Endothelial cell of umbilical vein (primary cell): Measurements from ENCODE around the gene LRRC3C. TPM values are rescaled to one million over a fixed set of nuclear protein-coding genes. Genes with fewer than 3 reads are reported as not detected.

Experiments
- BruUV-seq: library from RNA; stranded (reverse); fragments of 400-500 nt; replicated peaks from 2 replicates; lab custom pipeline; 2021; lab: Mats Ljungman, UMichigan
- CTCF ChIA-PET: fragments of 300-600, 350-600 bp; sonication (Branson Sonifier 250); formaldehyde crosslinking; loops from one replicate; lab custom pipeline; 2021; ENCODE audit warnings: antibody characterized with exemption, inconsistent platforms; lab: Charles Lee
- POLR2A ChIA-PET: fragments of 300-600, 350-600 bp; sonication (Branson Sonifier 250); formaldehyde crosslinking; loops from one replicate; lab custom pipeline; 2021; ENCODE audit warnings: antibody characterized with exemption, inconsistent platforms; lab: Charles Lee
- DNase-seq: peaks from one replicate; pipeline ENCODE4 v3.0.0-alpha.2; 2011; ENCODE audit warnings: low read depth, low spot score
- FAIRE-seq: peaks from 2 replicates; lab custom pipeline; 2011; peaks lifted over from hg19 to GRCh38; lab: Jason Lieb, UNC
- H2AFZ ChIP-seq: 2 replicates; pipeline ENCODE4 v1.6.0; 2012; ENCODE audit warnings: low read depth, low read length, control low read depth, inconsistent platforms
- H3K27ac ChIP-seq: 2 replicates; pipeline ENCODE4 v1.5.1; 2011; ENCODE audit warnings: low read depth, mild to moderate bottlenecking, control low read depth, low read length, moderate library complexity; ENCODE audit not compliant: insufficient read depth
- H3K27me3 ChIP-seq, 2 experiments: 2 replicates each; pipeline versions ENCODE4 v1.6.0 to v1.6.1; 2011; ENCODE audit warnings: low read length in 2 of 2, mixed read lengths in 1 of 2; ENCODE audit not compliant: control insufficient read depth in 2 of 2, insufficient read depth in 2 of 2
- H3K36me3 ChIP-seq, 2 experiments: 2 replicates in 1 of 2; 3 replicates in 1 of 2; pipeline ENCODE4 v1.5.1; 2011; ENCODE audit warnings: low read length in 2 of 2, mild to moderate bottlenecking in 1 of 2, moderate library complexity in 1 of 2; ENCODE audit not compliant: control insufficient read depth in 2 of 2, insufficient read depth in 2 of 2; ENCODE audit errors: extremely low read depth in 1 of 2
- H3K4me1 ChIP-seq: 3 replicates; pipeline ENCODE4 v1.5.1; 2011; ENCODE audit warnings: mild to moderate bottlenecking, low read length; ENCODE audit not compliant: control insufficient read depth, insufficient read depth; ENCODE audit errors: extremely low read depth
- H3K4me2 ChIP-seq: 2 replicates; pipeline ENCODE4 v1.6.1; 2011; ENCODE audit warnings: low read length, control low read depth, mixed read lengths; ENCODE audit not compliant: insufficient read depth
- H3K4me3 ChIP-seq, 3 experiments: fragments of 200-600 bp in 1 of 3; sonication (generic), shearing (Covaris generic) in 1 of 3; replicated peaks in 1 of 3; 2 replicates each; pipeline ENCODE4 v1.5.1; 2011 to 2016; ENCODE audit warnings: control low read depth in 3 of 3, low read length in 3 of 3, mild to moderate bottlenecking in 2 of 3, inconsistent platforms in 1 of 3, low read depth in 1 of 3, moderate library complexity in 1 of 3; ENCODE audit not compliant: insufficient read depth in 1 of 3
- H3K79me2 ChIP-seq: 2 replicates; pipeline ENCODE4 v1.6.0; 2012; ENCODE audit warnings: low read length, inconsistent platforms; ENCODE audit not compliant: control insufficient read depth, insufficient read depth
- H3K9ac ChIP-seq: replicated peaks from 2 replicates; pipeline ENCODE3; 2011; ENCODE audit warnings: low read length, control low read depth; ENCODE audit not compliant: insufficient read depth; ENCODE audit errors: extremely low read depth
- H3K9me1 ChIP-seq: replicated peaks from 3 replicates; pipeline ENCODE4 v1.6.0; 2011; ENCODE audit warnings: mild to moderate bottlenecking, low read length; ENCODE audit not compliant: control insufficient read depth, insufficient read depth; ENCODE audit errors: extremely low read depth
- H3K9me3 ChIP-seq: replicated peaks from 2 replicates; pipeline ENCODE4 v1.5.1; 2012; ENCODE audit warnings: low read length, inconsistent platforms; ENCODE audit not compliant: control insufficient read depth, insufficient read depth
- H4K20me1 ChIP-seq: replicated peaks from 2 replicates; pipeline ENCODE3; 2011; ENCODE audit warnings: mild to moderate bottlenecking, low read length; ENCODE audit not compliant: control insufficient read depth, insufficient read depth; ENCODE audit errors: extremely low read depth
- EZH2 ChIP-seq: IDR thresholded peaks from 2 replicates; pipeline ENCODE4 v1.6.1; 2012; ENCODE audit warnings: borderline replicate concordance, low read depth, mild to moderate bottlenecking, moderate library complexity, low read length, inconsistent platforms; ENCODE audit not compliant: severe bottlenecking
- FOS ChIP-seq: IDR thresholded peaks from 2 replicates; pipeline ENCODE4 v1.6.1; 2011; ENCODE audit warnings: mild to moderate bottlenecking, low read length, moderate library complexity, borderline replicate concordance; ENCODE audit not compliant: insufficient read depth
- GATA2 ChIP-seq: IDR thresholded peaks from 2 replicates; pipeline ENCODE4 v1.7.0; 2011; ENCODE audit warnings: low read depth, mild to moderate bottlenecking, moderate library complexity, mixed read lengths, low read length; ENCODE audit not compliant: insufficient read length, insufficient read depth
- JUN ChIP-seq: IDR thresholded peaks from 2 replicates; pipeline ENCODE4 v1.6.1; 2011; ENCODE audit warnings: borderline replicate concordance, low read depth; ENCODE audit not compliant: insufficient read length, insufficient read depth
- MYC ChIP-seq: IDR thresholded peaks from one replicate; pipeline ENCODE4 v1.6.1; 2011; ENCODE audit warnings: mild to moderate bottlenecking, low read depth, low read length
- POLR2A ChIP-seq: IDR thresholded peaks from 2 replicates; pipeline ENCODE4 v1.6.1; 2012; ENCODE audit warnings: low read depth, mild to moderate bottlenecking, control low read depth, low read length
- POLR2AphosphoS5 ChIP-seq: IDR thresholded peaks from 2 replicates; pipeline ENCODE4 v1.6.1; 2012; ENCODE audit warnings: low read depth, mild to moderate bottlenecking, control low read depth, low read length, moderate library complexity; ENCODE audit not compliant: insufficient read depth
- dilution Hi-C: fragments of 300-500 bp; cut with MboI; formaldehyde crosslinking; loops from one replicate; pipeline ENCODE4 v1.15.0; 2019; ENCODE audit warnings: low sequenced_read_pairs; ENCODE audit not compliant: extremely low pct_ligation_motif_present
- intact Hi-C: fragments of 100-400 bp; cut with micrococcal nuclease; formaldehyde crosslinking; loops from one replicate; pipeline ENCODE4 v1.10.0; 2022
- polyA plus RNA-seq, 4 experiments: library from polyadenylated mRNA; depleted of rRNA in 3 of 4; stranded (reverse) in 3 of 4; unstranded in 1 of 4; fragments of >200 nt; gene quantifications; 2 replicates each; pipeline versions ENCODE4 v1.2.1 to v1.2.3, GENCODE V29; 2011 to 2012; ENCODE audit warnings: missing spikeins in 1 of 4
- total RNA-seq: library from RNA; stranded (reverse); gene quantifications from 2 replicates; pipeline ENCODE4 v1.2.3, GENCODE V29; 2021
- TF ChIP-seq, protein P1 (sequence below), 2 donors: IDR thresholded peaks; 1 replicate in 1 of 2; 2 replicates in 1 of 2; pipeline ENCODE4 v1.5.1; 2011; ENCODE audit warnings: low read length in 2 of 2, mild to moderate bottlenecking in 2 of 2, moderate library complexity in 2 of 2, control low read depth in 1 of 2, inconsistent platforms in 1 of 2, low read depth in 1 of 2; ENCODE audit not compliant: insufficient read depth in 1 of 2; ENCODE audit errors: extremely low read depth in 1 of 2
- TF ChIP-seq, protein P2 (sequence below): IDR thresholded peaks from 2 replicates; pipeline ENCODE4 v1.6.1; 2011; ENCODE audit not compliant: insufficient read depth, insufficient read length

LRRC3C gene
- total and polyA plus RNA-seq, 2 donors (not counting 3 experiments of a cell fraction or from before 2014, with no cell fraction given) = not detected

DNA sequence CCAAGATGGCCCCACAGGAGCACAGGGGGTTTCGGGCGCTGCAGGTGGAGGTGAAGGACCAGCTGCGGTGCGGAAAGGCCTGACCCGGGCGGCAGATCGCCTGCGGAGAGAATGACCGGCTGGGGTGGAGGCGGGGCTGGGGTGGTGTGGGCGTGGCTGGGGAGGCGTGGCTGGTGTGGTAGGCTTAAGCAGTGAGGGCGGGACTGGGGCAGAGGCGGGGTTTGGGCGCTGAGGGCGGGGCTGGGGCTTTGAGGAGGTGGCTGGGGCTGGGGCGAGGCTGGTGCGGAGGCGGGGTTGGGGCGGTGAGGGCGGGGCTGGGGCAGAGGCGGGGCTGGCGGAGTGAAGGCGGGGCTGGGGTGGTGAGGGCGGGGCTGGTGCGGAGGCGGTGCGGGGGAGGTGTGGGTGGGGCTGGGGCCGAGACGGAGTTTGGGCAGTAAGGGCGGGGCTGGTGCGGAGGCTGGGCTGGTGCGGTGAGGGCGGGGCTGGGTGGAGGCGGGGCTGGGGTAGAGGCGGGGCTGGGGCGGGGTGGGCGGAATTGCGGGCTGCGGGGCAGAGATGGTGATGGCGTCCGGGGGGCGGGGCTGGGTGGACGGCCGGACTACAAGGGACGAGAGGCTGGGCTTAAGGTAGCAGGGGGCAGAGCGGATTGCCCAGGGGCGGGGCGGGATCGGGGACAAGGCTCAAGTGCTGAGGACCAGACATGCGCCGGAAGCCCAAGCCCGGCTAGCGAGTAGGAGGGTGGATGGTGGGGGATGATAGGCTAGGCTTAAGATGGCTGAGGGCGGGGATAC, 25.3 kb downstream of the LRRC3C start:
- Histone ChIP-seq H3K27ac (no peak overlapping the region), H3K27me3 (peaks cover 0 to 3% of the 10 kb centered on the region in 2 experiments), H3K4me2 (peak overlapping the region; percentile 49), H4K20me1 (no peaks in the 10 kb centered on the region), H3K9ac (peak overlapping the region; percentile 12), H3K9me1 (no peaks in the 10 kb centered on the region), H3K36me3 (no peaks in the 10 kb centered on the region), H3K4me1 (peaks cover 3% of the 10 kb centered on the region), H3K4me3 (peak overlapping the region in 2 of 3 experiments; percentile 23 to 35), H2AFZ (peak overlapping the region; percentile 97), H3K79me2 (no peaks in the 10 kb centered on the region), H3K9me3 (no peaks in the 10 kb centered on the region)
- FAIRE-seq (peak; percentile 91), DNase-seq (peak; percentile 89)
- ChIA-PET POLR2A (interaction anchor here (0.6 kb wide), 4 partner anchors 252 to 1501 kb away, joined by 3 to 5 read pairs (median 3); no protein-coding TSS in a partner anchor), CTCF (interaction anchor here (1.5 to 7.0 kb wide), 2 partner anchors 27 to 222 kb away, joined by 3 to 108 read pairs; partner anchors contain the start of genes MIEN1 and PSMD3)
- no TSS peak for BruUV-seq
- dilution Hi-C loops (no loop called here), intact Hi-C loops (loop anchor here (1.0 to 10.0 kb wide), 3 partner anchors 24 to 328 kb away; partner anchors contain the start of genes PPP1R1B and PSMD3)
- TF ChIP-seq FOS (no peak), EZH2 (no peak), POLR2A (no peak), JUN (no peak), MYC (no peak), GATA2 (no peak), POLR2AphosphoS5 (no peak)
- TF ChIP-seq, protein P1, sequence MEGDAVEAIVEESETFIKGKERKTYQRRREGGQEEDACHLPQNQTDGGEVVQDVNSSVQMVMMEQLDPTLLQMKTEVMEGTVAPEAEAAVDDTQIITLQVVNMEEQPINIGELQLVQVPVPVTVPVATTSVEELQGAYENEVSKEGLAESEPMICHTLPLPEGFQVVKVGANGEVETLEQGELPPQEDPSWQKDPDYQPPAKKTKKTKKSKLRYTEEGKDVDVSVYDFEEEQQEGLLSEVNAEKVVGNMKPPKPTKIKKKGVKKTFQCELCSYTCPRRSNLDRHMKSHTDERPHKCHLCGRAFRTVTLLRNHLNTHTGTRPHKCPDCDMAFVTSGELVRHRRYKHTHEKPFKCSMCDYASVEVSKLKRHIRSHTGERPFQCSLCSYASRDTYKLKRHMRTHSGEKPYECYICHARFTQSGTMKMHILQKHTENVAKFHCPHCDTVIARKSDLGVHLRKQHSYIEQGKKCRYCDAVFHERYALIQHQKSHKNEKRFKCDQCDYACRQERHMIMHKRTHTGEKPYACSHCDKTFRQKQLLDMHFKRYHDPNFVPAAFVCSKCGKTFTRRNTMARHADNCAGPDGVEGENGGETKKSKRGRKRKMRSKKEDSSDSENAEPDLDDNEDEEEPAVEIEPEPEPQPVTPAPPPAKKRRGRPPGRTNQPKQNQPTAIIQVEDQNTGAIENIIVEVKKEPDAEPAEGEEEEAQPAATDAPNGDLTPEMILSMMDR (IDR thresholded peaks at IDR 0.05; ENCODE audit: extremely low read depth in 1 of 2, insufficient read depth in 1 of 2, low read depth in 1 of 2, low read length in 2 of 2) = no peak
- TF ChIP-seq, protein P2, sequence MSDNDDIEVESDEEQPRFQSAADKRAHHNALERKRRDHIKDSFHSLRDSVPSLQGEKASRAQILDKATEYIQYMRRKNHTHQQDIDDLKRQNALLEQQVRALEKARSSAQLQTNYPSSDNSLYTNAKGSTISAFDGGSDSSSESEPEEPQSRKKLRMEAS = no peak
